ENCODE measurements around the gene THADA.
"Not testable (repeated sequence)": the region's sequence is repeated elsewhere in the genome, so short reads cannot be mapped to it uniquely, and the experiment has no call there.

THADA gene

DNA sequence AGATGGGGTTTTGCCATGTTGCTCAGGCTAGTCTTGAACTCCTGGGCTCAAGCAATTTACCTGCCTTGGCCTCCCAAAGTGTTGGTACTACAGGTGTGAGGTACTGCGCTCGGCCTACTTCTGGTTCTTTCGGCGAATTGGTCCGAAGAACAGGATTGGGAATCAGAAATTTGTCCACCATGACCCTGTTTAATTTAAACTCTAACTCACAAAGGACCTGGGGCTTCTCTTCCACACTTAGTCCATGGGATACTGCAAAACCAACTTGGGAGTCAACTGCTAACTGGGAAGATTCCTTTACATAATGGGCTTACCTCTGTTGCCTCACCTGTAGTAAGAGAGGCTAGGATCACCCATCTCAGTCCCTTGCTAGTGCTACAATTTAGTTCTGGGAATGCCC lies 289.6 kb downstream of the THADA start:
- no peak for DNase-seq (ENCODE audit: low read depth in 2 of 3, low spot score in 1 of 3)

DNA sequence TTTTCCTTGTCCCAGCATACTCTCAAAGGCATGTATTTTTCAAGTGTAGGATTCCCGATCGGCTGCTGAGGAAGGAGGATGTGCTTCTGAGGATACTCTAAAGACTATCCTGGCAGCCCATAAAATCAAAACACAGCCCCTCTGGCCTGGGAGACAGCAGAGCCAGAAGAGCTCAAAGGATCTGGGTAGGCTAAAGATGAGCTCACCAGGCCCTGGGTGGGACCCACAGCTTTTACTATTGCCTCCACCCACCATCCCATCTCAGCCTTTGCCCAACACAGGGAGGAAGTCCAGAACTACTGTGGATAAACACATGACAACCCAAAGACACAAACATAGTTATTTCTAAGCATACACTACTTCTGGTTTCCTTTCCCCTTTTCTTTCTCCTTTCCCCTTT lies 290.3 kb downstream of the THADA start:
- no peak for DNase-seq (ENCODE audit: low read depth in 2 of 3, low spot score in 1 of 3)

DNA sequence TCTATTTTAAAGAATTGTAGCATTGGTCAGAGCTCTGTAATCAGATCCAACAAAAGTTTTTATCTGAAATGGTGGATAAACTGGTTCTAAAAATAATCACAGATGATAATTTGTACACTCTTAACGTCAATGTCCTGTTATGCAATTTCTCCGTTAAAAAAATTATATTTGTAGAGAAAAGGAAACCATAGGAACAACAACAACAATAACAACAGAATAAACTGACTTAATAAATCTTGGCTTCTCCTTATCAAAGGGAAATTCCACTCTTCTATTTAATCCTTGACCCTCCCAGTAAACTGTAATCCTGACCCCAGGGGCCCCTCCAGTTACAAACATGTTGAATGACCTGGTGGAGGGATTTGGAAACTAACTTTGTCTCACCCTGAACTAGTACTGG lies 290.8 kb downstream of the THADA start:
- no peak for DNase-seq (ENCODE audit: low read depth in 2 of 3, low spot score in 1 of 3)

DNA sequence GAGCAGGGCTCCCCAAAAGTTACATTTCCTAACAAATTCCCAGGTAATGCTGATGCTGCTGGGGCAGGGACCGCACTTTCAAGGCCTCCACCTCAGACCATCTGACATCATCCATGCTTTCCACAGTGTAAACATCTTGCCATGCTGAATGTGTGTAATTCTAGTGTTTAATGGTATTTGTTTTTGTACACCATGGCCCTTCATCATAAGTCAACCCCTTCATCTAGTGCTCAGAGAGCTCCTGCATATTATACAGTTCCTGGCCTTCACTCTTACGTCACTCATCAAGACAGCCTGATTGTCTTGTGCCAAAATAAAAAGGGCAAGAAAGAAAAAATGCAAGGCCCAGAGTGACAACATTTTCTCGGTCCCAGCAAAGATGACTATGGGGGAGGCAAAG lies 291.9 kb downstream of the THADA start:
- DNase-seq (ENCODE audit: low read depth in 2 of 3, low spot score in 1 of 3): no peak

DNA sequence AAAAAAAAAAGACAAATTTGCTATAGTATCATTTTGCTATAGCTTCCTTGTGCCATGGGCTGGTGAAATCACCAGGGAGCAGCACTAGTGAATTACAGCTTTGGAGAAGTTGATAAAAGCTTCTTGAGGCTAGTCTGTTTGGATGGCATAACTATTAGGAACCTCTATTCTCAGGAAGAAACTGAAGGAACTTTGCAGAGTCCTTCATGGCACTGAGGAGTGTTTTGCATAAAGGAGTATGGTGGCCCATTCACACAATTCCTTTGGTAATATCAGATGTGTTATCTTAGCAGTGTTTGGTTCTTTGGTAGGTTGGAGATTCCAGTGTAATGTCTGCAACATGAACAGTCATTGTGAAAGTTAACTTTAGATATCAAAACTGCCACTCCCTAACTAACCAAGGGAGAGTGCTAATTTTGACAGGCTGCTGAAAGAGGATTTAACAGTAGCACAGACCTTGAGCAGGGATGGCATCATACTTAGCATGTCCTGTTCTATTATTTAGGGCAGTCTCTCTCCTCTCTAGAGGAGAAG lies 292.8 kb downstream of the THADA start:
- DNase-seq (ENCODE audit: low read depth in 2 of 3, low spot score in 1 of 3): no peak

- no peak for DNase-seq (ENCODE audit: low read depth in 2 of 3, low spot score in 1 of 3)
Measured at GRCh38 chr2:43302182-43302960, 293.5 kb downstream of the THADA start.

GRCh38 chr2:43300781-43301583 lies 294.9 kb downstream of the THADA start:
- no peak for DNase-seq (ENCODE audit: low read depth in 2 of 3, low spot score in 1 of 3)

DNA sequence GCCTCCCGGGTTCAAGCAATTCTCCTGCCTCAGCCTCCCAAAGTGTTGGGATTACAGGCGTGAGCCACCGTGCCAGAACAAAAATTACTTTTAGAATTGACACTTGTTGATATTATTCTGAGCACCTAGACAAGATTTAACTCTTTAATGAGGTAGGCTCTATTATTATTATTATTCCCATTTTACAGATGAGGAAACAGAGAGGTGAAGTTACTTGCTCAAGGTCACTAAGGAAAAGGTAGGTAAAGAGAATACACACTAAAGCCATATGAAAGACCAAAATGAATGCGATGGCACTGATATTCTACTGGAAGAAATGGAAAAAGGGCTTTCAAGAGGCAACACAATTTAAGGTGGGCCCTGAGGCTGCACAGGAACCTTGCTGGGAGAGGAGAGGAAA lies 295.6 kb downstream of the THADA start:
- no peak for DNase-seq (ENCODE audit: low read depth in 2 of 3, low spot score in 1 of 3)

DNA sequence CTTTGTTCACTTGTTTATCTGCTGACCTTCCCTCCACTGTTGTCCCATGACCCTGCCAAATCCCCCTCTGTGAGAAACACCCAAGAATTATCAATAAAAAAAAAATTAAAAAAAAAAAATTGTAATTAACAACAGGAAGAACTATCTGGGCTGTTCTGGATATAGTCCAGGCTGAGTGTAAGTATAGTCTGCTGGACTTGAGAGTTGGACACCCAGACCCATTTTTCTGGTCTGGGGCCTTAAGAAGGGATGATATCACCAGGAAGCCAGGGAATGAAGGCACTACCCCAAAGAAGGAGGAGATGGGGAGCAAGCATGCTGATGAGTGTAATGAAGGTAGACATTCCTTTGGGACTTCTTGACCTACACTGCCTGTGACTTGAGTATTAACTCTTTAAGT lies 297.3 kb downstream of the THADA start:
- no peak for DNase-seq (ENCODE audit: low read depth in 2 of 3, low spot score in 1 of 3)

GRCh38 chr2:43297740-43298139 lies 298.1 kb downstream of the THADA start:
- not testable (repeated sequence) for DNase-seq (ENCODE audit: low read depth in 2 of 3, low spot score in 1 of 3)

- DNase-seq (ENCODE audit: low read depth in 2 of 3, low spot score in 1 of 3): no peak
Measured at GRCh38 chr2:43294973-43295603, 300.8 kb downstream of the THADA start.

- DNase-seq (ENCODE audit: low read depth in 2 of 3, low spot score in 1 of 3): peak in 1 of 3 donors; percentile 51
Measured at GRCh38 chr2:43293744-43294695, 301.8 kb downstream of the THADA start.

DNA sequence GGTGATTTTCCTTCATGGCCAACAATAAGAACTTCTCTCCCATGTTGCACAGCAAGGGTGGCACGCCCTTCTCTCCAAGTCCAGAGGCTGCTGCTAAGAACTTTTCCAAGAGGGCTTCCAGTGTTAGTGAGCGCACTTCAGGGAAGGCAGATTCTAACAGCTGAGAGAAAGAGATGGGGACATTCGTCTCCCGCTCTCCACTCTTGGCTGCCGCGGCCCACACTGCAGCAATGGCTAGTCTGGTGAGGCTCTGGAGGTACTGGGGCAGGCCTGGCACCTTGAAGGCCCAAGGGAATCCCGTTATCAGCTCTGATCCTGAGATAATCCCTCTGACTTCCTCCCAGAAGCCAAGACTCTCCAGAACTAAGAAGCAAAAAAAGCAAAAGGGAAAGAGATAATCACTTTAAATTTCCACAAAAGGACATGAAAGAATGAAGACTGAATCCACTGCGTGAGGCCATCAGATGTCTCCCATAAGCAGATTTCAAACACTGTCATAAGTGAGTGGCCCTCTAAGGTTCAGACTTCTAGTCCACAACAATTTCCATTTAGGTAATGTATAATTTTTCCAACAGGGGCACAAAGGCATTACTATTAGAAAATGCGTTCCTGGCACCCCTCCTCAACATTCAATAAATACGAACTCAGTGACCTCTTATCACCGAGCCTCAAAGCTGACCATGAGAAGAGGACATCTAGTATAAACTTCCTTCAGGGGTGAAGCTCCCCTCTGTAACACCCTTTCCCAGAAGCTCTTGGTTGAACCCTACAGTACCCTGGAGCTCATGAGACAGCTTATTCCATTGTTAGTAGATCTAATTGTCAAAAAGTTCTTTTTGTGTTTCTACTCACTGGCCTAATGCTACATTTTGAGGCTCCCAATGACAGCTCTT lies 302.7 kb downstream of the THADA start:
- DNase-seq (ENCODE audit: low read depth in 2 of 3, low spot score in 1 of 3): no peak

DNA sequence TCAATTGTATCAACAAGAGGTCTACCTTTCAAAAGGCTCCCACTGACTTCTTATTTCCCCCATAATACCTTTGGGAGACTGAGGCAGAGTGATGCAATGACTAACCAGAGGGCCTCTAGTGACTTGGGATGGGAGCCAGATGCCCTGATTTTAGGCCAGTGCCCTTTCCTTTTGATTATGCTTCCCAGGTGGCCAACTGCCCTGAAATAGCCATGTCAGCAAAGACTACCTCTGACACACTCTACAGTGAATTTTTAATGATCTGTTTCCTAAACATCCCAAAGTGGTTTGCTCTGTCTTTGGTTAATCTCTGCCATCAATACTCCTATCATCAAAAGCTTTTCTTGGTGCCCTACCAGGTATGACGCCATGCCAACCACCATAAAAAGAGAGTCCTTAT lies 303.5 kb downstream of the THADA start:
- no peak for DNase-seq (ENCODE audit: low read depth in 2 of 3, low spot score in 1 of 3)

DNA sequence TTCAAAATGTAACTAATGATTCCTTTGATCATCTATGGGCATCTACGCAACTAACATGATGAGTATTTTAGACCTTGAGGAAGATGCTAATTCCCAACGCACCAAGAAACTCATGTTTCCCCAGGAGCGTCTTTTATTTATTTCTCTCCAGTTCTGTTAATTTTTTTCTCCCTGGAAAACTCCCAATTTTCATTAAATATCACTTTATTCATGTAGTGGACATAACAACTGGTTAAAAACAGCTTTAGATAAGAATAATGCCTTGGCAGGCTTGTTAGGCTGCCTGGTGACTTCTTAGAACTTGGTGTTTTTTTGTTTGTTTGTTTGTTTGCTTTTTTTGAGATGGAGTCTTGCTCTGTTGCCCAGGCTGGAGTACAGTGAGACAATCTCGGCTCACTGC lies 306.5 kb downstream of the THADA start:
- no peak for DNase-seq (ENCODE audit: low read depth in 2 of 3, low spot score in 1 of 3)

GRCh38 chr2:43288417-43289305 lies 307.2 kb downstream of the THADA start:
- no peak for DNase-seq (ENCODE audit: low read depth in 2 of 3, low spot score in 1 of 3)

DNA sequence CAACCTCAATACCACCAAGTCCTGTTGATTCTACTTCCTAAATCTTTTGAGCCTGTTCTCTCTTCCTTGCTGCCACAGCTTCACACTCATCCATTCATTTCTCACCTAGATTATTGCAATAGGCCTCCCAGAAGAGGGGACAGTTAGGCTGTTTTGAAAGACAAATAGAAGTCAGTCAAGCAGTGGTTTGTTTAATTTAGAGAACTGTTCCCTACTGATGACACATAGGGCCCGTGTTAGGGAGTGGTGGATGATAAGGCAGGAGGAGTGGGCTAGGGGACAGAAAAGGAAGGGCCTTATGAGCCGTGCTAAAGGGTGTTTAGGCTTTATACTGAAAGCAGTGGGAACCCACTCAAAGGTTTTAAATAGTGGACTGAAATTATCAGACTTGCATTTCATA lies 309.9 kb downstream of the THADA start:
- DNase-seq (ENCODE audit: low read depth in 2 of 3, low spot score in 1 of 3): no peak

DNA sequence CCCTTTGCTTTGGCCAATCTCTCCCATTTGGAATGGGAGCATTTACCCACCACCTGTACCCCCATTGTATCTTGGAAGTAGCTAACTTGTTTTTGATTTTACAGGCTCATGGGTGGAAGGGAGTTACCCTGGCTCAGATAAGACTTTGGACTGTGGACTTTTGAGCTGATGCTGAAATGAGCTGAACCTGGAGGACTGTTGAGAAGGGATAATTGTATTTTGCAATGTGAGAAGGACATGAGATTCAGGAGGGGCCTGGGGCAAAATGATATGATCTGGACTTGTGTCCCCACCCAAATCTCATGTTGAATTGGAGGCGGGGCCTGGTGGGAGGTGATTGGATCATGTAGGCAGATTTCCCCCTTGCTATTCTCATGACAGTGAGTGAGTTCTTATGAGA lies 310.9 kb downstream of the THADA start:
- no peak for DNase-seq (ENCODE audit: low read depth in 2 of 3, low spot score in 1 of 3)

- DNase-seq (ENCODE audit: low read depth in 2 of 3, low spot score in 1 of 3): not testable (repeated sequence)
Measured at GRCh38 chr2:43284347-43284746, 311.5 kb downstream of the THADA start.
